Epithelial cell of umbilical artery (primary cell): ENCODE results near the gene ITFG1. TPM values are rescaled to one million over a fixed set of nuclear protein-coding genes. Genes with fewer than 3 reads are reported as not detected.

ENCODE experiments used
- total RNA-seq: library from RNA; depleted of rRNA; stranded (reverse); fragments of >200 nt; gene quantifications from 2 replicates; pipeline ENCODE4 v1.2.3, GENCODE V29; 2014

ITFG1 gene
- total RNA-seq = 38.9 and 43.9 TPM in 2 replicates

GRCh38 chr16:47460711-47461597 lies at the start of gene ITFG1, which contains the start of gene PHKB:
ITFG1 (minus strand) TSS chr16:47461063; CDS start chr16:47461045, 18 bp downstream.
PHKB (plus strand) TSS chr16:47461331; CDS start chr16:47461351, 20 bp downstream.

DNA sequence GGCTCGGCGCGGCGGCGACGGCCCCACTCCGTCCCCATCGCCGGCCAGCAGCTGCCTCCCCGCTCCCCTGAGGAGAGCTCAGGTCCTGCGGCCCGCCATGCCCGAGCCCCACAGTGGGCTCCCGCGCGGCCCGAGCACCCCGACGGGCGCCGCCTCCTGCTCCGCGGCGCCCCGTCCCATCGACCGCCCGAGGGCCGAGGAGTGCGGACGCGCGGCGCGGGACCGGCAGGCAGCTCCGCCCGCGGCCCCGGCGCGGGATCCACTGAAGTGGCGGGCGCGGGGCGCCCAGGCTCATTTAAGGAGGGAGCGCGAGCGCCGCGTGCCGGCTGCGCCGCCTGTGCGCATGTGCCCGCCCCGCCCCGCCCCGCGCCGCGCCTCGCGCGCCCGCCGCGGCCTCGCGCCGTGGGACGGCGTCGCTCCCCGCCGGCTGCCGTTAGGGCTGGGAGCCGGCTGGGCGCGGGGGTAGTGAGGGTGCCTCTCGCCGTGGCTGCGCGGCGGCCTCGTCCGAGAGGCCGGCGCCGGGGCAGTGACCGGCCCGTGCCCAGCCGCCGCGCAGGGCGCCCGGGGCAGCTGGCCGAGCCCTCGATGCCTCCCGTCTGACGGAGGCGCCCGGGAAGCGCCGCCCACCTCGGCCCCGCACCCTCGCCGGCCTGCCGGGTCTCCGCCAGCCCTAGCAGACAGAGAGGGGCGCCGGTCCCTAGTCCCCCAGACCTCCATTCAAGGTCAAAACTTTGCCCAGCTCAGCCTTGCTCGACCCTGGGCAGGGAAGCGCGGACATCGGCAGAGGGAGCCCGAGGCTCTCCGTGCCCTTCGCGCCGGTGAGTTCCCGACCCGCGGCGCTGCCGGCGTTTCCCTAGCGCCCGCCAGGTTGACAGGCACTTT lies 316.9 kb downstream of the ITFG1 start, which contains the start of gene NETO2:
TSS of gene NETO2 (minus strand) at position 269 of the 882 bp plus-strand sequence. CDS start 333 bp downstream, outside the sequence.

Other genes starting within 250 kb of the ITFG1 start
- gene PHKB, start 268 bp upstream of the ITFG1 start, total RNA-seq = 47.7 and 59.6 TPM in 2 replicates